Psoas muscle (tissue), 8 donors: ENCODE results near the gene TMEM119. TPM values are rescaled to one million over a fixed set of nuclear protein-coding genes. Genes with fewer than 3 reads are reported as not detected.

ENCODE experiments used
- ATAC-seq, 4 donors: fragments of 200-7000 bp; cut with Tn5 transposase; one replicate each; pipeline ENCODE4 v1.9.1; 2020; ENCODE audit warnings: moderate library complexity in 3 of 4, mild to moderate bottlenecking in 2 of 4
- DNase-seq, 2 donors: peaks; one replicate each; pipeline ENCODE4 v3.0.0-alpha.2; 2020
- H3K27ac ChIP-seq: fragments of 200-600 bp; one replicate; pipeline ENCODE4 v1.8.0; 2022
- H3K27me3 ChIP-seq, 3 donors: fragments of 200-600 bp in 1 of 3; one replicate each; pipeline versions ENCODE4 v1.6.1 to v1.8.0; 2013 to 2022; ENCODE audit warnings: low read length in 2 of 3, mild to moderate bottlenecking in 2 of 3, moderate library complexity in 1 of 3; ENCODE audit not compliant: insufficient read depth in 3 of 3
- H3K36me3 ChIP-seq, 2 donors: fragments of 200-600 bp in 1 of 2; one replicate each; pipeline versions ENCODE4 v1.6.1 to v1.8.0; 2013 to 2022; ENCODE audit warnings: low read depth in 1 of 2, mild to moderate bottlenecking in 1 of 2, moderate library complexity in 1 of 2; ENCODE audit not compliant: insufficient read depth in 1 of 2
- H3K4me1 ChIP-seq: fragments of 200-600 bp; one replicate; pipeline ENCODE4 v1.8.0; 2022
- H3K4me3 ChIP-seq: fragments of 200-600 bp; one replicate; pipeline ENCODE4 v1.8.0; 2022; ENCODE audit warnings: mild to moderate bottlenecking
- H3K9me3 ChIP-seq: fragments of 200-600 bp; one replicate; pipeline ENCODE4 v1.8.0; 2022
- WGBS, 3 donors: extraction: QIAGEN DNeasy Blood & Tissue Kit; methylation state at CpG; one replicate each; pipeline versions ENCODE4 v1.1.6 to v1.1.7; 2013; 5-methylcytosine and 5-hydroxymethylcytosine counted together
- intact Hi-C, 2 donors: fragments of 100-400 bp; cut with DNase I; formaldehyde crosslinking; loops; one replicate each; pipeline versions ENCODE4 v1.11.0 to v1.14.2; 2022
- polyA plus RNA-seq, 3 donors: library from polyadenylated mRNA; stranded (reverse); fragments of 200-250 nt; gene quantifications; one replicate each; pipeline ENCODE4 v1.2.3, GENCODE V29; 2013
- total RNA-seq, 4 donors: library from RNA; stranded (reverse); fragmentation: NEBNext Ultra II Directional in 2 of 4; extraction: Animal tissue kit (Norgen Biotek cat#: 25700) in 2 of 4; gene quantifications; one replicate each; pipeline versions ENCODE4 v1.2.1 to v1.2.4, GENCODE V29; 2021 to 2023
- TF ChIP-seq, protein P1 (sequence below): fragments of 200-600 bp; IDR thresholded peaks from one replicate; pipeline ENCODE4 v1.8.0; 2022; ENCODE audit warnings: antibody characterized with exemption
- donor health status: healthy with polysubstance abuse.
- donor health status: DM: no; HTN: no; CAD: no; lungs with moderate emphysema.
- donor health status: Bipolar disorder and iron deficiency.
- donor health status: healthy.
- donor health status: DM: yes; HTN: yes; CAD: no.
- donor health status: DM: no; HTN: no; CAD: no.
- donor health status: DM: no; HTN: no; CAD: no.
- donor health status: DM: yes; HTN: yes; CAD: no.

TMEM119 gene
- total and polyA plus RNA-seq, 7 donors, result 0.25 to 2.6 (median 0.36) TPM

DNA sequence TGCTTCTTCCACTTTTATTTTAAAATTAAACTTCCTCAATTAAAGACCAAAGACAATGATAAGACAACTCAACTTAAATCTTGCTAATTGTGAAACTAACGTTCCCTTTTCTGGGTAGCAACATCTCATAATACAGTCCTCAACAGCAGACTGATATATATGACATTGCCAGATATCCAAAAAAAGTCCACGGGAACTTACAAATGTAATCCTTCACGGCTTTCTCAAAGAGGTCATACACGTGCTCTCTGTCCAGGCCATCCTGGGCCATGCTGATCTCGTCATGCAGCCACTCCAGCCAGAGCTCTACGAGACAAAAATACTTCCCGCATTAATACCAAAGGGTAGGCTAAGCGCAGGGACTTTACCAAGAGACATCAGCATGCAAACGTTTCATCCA is 50.2 kb downstream of the TMEM119 start:
- 47 to 57% (median 51%) methylated on average over 9 of the region's 9 CpGs for WGBS, 3 donors
- intact Hi-C loops, result no loop called here
- peak; percentile 79 to 95 (median 90) for ATAC-seq

DNA sequence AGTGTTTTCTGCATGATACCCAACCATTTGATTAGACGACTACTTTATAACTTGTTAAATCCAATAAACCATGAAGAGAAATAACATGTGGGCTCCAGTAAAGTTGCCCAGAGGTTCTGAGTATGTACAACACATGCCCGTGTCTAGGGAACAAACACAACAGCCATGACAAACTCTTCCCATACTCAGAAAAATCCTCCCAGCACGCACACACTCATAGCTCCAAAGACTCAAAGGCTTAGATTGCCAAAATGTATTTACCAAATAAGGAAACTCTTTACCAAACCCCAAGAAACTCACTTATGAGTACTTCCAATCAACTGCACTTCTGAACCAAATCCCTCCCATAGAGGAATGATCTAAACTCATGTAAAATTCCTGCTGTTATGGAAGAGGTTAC is 54.2 kb downstream of the TMEM119 start:
- peaks cover 20 to 77% of the 10 kb centered on the region in 2 donors for H3K36me3 ChIP-seq
- H3K27ac ChIP-seq, result no peak overlapping the region
- no peaks in the 10 kb centered on the region for H3K27me3 ChIP-seq
- intact Hi-C loops, result no loop called here
- TF ChIP-seq, protein P1, sequence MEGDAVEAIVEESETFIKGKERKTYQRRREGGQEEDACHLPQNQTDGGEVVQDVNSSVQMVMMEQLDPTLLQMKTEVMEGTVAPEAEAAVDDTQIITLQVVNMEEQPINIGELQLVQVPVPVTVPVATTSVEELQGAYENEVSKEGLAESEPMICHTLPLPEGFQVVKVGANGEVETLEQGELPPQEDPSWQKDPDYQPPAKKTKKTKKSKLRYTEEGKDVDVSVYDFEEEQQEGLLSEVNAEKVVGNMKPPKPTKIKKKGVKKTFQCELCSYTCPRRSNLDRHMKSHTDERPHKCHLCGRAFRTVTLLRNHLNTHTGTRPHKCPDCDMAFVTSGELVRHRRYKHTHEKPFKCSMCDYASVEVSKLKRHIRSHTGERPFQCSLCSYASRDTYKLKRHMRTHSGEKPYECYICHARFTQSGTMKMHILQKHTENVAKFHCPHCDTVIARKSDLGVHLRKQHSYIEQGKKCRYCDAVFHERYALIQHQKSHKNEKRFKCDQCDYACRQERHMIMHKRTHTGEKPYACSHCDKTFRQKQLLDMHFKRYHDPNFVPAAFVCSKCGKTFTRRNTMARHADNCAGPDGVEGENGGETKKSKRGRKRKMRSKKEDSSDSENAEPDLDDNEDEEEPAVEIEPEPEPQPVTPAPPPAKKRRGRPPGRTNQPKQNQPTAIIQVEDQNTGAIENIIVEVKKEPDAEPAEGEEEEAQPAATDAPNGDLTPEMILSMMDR, result no peak
- no peak for ATAC-seq
- H3K4me1 ChIP-seq, result peaks cover 7% of the 10 kb centered on the region
- H3K4me3 ChIP-seq, result no peak overlapping the region
- H3K9me3 ChIP-seq, result no peaks in the 10 kb centered on the region
- 80 to 91% (median 84%) methylated on average over 3 of the region's 3 CpGs for WGBS, 3 donors
- no peak for DNase-seq

More for the DNA sequence above, 50.2 kb downstream of the TMEM119 start:
- Histone ChIP-seq H3K36me3 (peaks cover 15 to 67% of the 10 kb centered on the region in 2 donors), H3K4me1 (peaks cover 11% of the 10 kb centered on the region), H3K27ac (no peak overlapping the region), H3K9me3 (no peaks in the 10 kb centered on the region), H3K4me3 (no peak overlapping the region), H3K27me3 (no peaks in the 10 kb centered on the region)
- DNase-seq, result no peak
- TF ChIP-seq, protein P1, result no peak

DNA sequence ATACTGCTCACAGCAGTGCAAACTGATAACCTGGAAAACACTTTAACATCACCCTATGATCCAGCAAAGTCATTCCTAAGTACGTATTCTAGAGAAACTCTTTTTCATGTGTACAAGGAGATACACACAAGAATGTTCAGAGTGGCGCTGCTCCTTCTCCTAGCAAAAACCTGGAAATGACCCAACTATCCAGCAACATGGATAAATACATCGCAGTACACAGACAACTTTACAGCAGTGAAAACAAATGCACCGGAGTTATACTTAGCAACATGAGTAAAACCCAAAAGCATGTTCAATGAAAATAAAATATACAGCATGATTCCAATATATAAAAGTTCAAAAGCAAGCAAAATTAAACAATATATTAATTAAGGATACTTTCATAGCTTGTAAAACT is 55.6 kb downstream of the TMEM119 start:
- Histone ChIP-seq H3K27me3 (no peaks in the 10 kb centered on the region), H3K4me3 (no peak overlapping the region), H3K27ac (peak overlapping the region; percentile 58), H3K4me1 (peaks cover 7% of the 10 kb centered on the region), H3K9me3 (no peaks in the 10 kb centered on the region), H3K36me3 (peaks cover 17 to 77% of the 10 kb centered on the region in 2 donors)
- TF ChIP-seq, protein P1, result no peak
- 43 to 61% (median 46%) methylated on average over 4 of the region's 4 CpGs for WGBS, 3 donors
- ATAC-seq, result peak in 3 of 4 donors; percentile 46 to 74 (median 49)
- intact Hi-C loops, result no loop called here
- no peak for DNase-seq

Other genes starting within 250 kb of the TMEM119 start
- 1 to 10 TPM; 1.6 to 4.2 (median 2.8) TPM for gene FICD, start 82.8 kb downstream of the TMEM119 start, total RNA-seq
- 1 to 10 TPM; 5.0 to 5.5 (median 5.1) TPM for gene FICD, start 82.8 kb downstream of the TMEM119 start, polyA plus RNA-seq
- gene SART3, start 36.9 kb downstream of the TMEM119 start, total RNA-seq, result 10 to 100 TPM; 22.3 to 32.7 (median 24.9) TPM
- 10 to 100 TPM; 13.4 to 35.3 (median 22.5) TPM for gene SART3, start 36.9 kb downstream of the TMEM119 start, polyA plus RNA-seq
- 100 to 1,000 TPM; 148 to 225 (median 212) TPM for gene ISCU, start 35.5 kb downstream of the TMEM119 start, total RNA-seq
- gene ISCU, start 35.5 kb downstream of the TMEM119 start, polyA plus RNA-seq, result 100 to 1,000 TPM; 190 to 352 (median 220) TPM
- 1 to 10 TPM; 1.5 to 2.3 (median 1.8) TPM for gene SELPLG, start 35.8 kb upstream of the TMEM119 start, total RNA-seq
- 1 to 10 TPM in 2 of 3 donors, under 1 TPM in 1; 0.62 to 3.8 (median 1.2) TPM for gene SELPLG, start 35.8 kb upstream of the TMEM119 start, polyA plus RNA-seq
- 10 to 100 TPM; 32.4 to 67.1 (median 59.2) TPM for gene CORO1C, start 133.4 kb upstream of the TMEM119 start, total RNA-seq
- gene CORO1C, start 133.4 kb upstream of the TMEM119 start, polyA plus RNA-seq, result 10 to 100 TPM; 16.9 to 40.5 (median 19.4) TPM